Measurements from ENCODE around the gene CRHR1. TPM values are rescaled to one million over a fixed set of nuclear protein-coding genes. Genes with fewer than 3 reads are reported as not detected.

Gene CRHR1
- total RNA-seq, 1 donor from 2014 or later = not detected

DNA sequence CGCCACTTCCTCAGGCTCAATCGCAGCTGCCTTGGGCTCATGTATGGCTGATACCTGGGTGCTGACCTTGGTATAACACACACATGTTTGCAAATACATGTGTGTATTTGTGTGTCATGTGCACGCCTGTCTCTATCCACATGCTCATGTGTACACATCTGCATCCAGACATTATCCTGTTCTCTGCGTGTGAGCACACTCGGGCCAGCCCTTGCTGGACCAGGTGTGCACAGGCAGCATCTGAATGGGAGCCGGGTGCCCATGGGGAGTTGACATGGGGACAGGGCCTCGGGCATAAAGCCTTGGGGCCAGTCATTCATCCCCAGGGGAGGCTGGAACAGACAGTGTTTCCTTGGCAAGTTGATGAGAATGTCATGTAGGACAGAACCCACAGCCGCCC lies 29.1 kb upstream of the CRHR1 start:
- no peaks in the 10 kb centered on the region for H3K9me3 ChIP-seq
- TF ChIP-seq, protein P1, sequence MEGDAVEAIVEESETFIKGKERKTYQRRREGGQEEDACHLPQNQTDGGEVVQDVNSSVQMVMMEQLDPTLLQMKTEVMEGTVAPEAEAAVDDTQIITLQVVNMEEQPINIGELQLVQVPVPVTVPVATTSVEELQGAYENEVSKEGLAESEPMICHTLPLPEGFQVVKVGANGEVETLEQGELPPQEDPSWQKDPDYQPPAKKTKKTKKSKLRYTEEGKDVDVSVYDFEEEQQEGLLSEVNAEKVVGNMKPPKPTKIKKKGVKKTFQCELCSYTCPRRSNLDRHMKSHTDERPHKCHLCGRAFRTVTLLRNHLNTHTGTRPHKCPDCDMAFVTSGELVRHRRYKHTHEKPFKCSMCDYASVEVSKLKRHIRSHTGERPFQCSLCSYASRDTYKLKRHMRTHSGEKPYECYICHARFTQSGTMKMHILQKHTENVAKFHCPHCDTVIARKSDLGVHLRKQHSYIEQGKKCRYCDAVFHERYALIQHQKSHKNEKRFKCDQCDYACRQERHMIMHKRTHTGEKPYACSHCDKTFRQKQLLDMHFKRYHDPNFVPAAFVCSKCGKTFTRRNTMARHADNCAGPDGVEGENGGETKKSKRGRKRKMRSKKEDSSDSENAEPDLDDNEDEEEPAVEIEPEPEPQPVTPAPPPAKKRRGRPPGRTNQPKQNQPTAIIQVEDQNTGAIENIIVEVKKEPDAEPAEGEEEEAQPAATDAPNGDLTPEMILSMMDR (IDR thresholded peaks at IDR 0.05) = no peak
- no peak overlapping the region for H3K27ac ChIP-seq
- no peaks in the 10 kb centered on the region for H3K4me1 ChIP-seq
- H3K4me3 ChIP-seq = no peak overlapping the region
- no peaks in the 10 kb centered on the region for H3K27me3 ChIP-seq
- H3K36me3 ChIP-seq = no peaks in the 10 kb centered on the region
- intact Hi-C loops (cut with DNase I) = no loop called here
- DNase-seq (ENCODE audit: low spot score in 2 of 2) = no peak

DNA sequence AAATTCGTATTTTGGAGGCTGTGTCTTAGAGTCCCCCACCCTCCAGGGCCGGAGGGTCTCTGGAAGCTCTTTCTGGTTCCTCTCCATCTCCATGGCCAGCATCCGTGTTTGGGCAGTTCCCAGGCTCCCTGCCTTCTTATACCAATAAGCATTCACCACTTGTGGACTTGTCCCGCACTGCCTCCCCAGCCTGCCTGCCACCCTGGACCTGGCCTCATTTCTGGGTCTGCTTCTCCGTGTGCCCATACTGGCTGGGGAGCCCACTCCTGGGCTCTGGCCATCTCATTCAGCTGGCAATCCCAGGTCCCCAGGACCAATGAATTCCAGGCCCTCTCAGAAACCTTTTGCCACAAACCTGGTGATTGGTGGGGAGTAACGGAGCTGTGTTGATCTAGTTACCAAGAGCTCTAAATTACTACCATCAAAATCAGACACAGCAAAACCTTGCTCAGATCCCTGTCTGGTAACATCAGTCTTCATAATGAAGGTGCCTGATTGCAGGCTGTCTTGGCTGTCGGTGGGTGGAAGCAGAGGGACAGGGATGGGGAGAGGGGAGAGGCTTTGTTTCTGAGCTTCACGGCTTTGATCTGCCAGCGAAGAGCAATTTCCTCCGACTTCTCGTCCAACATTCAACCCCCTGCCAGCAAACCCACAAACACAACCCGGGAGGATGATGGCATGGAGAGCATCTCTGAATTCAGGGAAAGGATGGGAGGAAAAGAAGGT lies 27.7 kb upstream of the CRHR1 start:
- DNase-seq (ENCODE audit: low spot score in 2 of 2) = no peak
- Histone ChIP-seq H3K36me3 (no peaks in the 10 kb centered on the region), H3K9me3 (no peaks in the 10 kb centered on the region), H3K27ac (no peak overlapping the region), H3K4me1 (no peaks in the 10 kb centered on the region), H3K27me3 (no peaks in the 10 kb centered on the region), H3K4me3 (no peak overlapping the region)
- intact Hi-C loops (cut with DNase I) = no loop called here
- TF ChIP-seq, protein P1 (IDR thresholded peaks at IDR 0.05) = no peak

DNA sequence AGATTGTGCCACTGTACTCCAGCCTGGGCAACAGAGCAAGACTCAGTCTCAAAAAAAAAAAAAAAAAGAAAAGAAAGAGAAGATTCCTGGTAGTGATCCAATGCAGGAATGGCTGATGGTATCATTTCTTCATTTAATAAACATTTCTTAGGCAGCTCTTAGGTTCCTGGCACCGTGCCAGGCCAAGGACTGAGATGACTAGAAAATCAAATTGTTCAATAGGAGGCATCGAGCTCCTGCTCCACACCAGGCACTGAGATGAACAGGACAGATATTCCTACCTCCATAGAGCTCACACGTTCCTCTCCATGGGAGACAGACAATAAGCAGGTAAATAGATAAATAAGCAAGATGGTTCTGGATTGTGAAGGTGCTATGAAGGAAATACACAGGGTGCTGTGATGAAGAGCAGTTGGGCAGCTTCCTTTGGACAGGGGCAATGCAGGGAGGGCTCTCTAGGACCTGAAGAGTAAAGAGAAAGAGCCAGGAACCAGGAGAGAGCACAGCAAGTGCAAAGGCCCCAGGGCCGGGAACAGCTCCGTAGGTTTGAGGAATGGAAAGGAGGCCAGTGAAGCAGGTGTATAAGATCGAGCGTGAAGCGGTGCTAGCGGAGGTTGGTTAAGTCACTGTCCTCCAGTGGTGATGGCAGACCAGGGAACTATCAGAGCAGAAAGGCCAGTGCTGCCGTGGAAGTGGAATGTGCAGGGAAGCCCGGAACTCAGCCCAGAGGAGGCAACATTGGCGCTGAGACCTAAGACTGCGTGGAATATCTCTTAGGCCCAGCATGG lies 26.5 kb upstream of the CRHR1 start:
- TF ChIP-seq, protein P1 (IDR thresholded peaks at IDR 0.05) = no peak
- no peak overlapping the region for H3K4me3 ChIP-seq
- H3K27me3 ChIP-seq = no peaks in the 10 kb centered on the region
- intact Hi-C loops (cut with DNase I) = no loop called here
- no peaks in the 10 kb centered on the region for H3K9me3 ChIP-seq
- no peak for DNase-seq (ENCODE audit: low spot score in 2 of 2)
- H3K36me3 ChIP-seq = no peaks in the 10 kb centered on the region
- H3K27ac ChIP-seq = no peak overlapping the region
- H3K4me1 ChIP-seq = no peaks in the 10 kb centered on the region

DNA sequence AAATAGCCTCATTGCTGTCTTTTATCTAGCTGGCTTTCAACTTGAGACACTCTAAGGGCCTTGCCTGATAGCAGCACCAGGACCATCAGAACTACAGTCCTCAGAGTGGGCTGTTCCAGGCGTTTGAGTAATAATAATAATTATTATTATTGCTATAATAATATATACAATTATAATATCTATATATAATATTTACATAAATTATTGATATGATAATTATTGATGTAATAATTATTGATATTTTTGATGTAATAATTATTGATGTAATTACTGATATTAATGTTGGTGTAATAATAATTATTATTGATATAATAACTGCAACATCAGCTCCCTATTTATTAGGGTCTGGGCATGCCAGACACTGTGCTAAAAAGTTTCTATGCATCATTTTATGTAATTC lies 25.6 kb upstream of the CRHR1 start:
- no peak for DNase-seq (ENCODE audit: low spot score in 2 of 2)
- Histone ChIP-seq H3K4me1 (no peaks in the 10 kb centered on the region), H3K4me3 (no peak overlapping the region), H3K27ac (no peak overlapping the region), H3K9me3 (no peaks in the 10 kb centered on the region), H3K27me3 (no peaks in the 10 kb centered on the region), H3K36me3 (no peaks in the 10 kb centered on the region)
- intact Hi-C loops (cut with DNase I) = no loop called here
- TF ChIP-seq, protein P1 (IDR thresholded peaks at IDR 0.05) = no peak

DNA sequence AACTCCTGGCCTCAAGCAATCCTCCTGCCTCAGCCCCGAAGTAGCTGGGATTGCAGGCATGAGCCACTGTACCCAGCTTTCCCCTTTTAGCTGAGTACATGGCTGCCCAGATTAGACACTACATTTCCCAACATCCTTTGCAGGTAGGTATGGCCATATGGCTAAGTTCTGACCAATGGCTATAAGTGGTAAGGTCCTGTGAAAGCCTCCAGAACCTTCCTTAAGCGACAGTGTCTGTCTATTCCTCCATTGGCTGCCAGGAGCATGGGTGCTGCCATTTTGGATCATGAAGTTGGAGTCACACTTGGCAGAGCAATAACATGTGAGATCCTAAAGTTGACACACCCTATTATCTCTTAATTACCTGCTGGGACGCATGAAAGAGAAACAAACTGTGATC lies 24.4 kb upstream of the CRHR1 start:
- no peaks in the 10 kb centered on the region for H3K27me3 ChIP-seq
- intact Hi-C loops (cut with DNase I) = no loop called here
- H3K4me1 ChIP-seq = no peaks in the 10 kb centered on the region
- TF ChIP-seq, protein P1 (IDR thresholded peaks at IDR 0.05) = no peak
- no peaks in the 10 kb centered on the region for H3K9me3 ChIP-seq
- no peak for DNase-seq (ENCODE audit: low spot score in 2 of 2)
- H3K4me3 ChIP-seq = no peak overlapping the region
- no peaks in the 10 kb centered on the region for H3K36me3 ChIP-seq
- no peak overlapping the region for H3K27ac ChIP-seq
